ENCODE data around the gene STAM. TPM values are rescaled to one million over a fixed set of nuclear protein-coding genes. Genes with fewer than 3 reads are reported as not detected.

STAM gene
- total and polyA plus RNA-seq, 9 donors: 10.7 to 24.7 (median 20.3) TPM

GRCh38 chr10:17733620-17734019, 89.7 kb downstream of the STAM start:
- WGBS, 3 donors: 88 to 90% (median 90%) methylated on average over 6 of the region's 6 CpGs
- no peaks in the 10 kb centered on the region for H3K9me3 ChIP-seq
- no peak overlapping the region for H3K4me3 ChIP-seq
- intact Hi-C loops (cut with DNase I): loop anchor here in 2 of 4 donors (10.0 kb wide), 2 partner anchors 119 to 501 kb away; partner anchors contain the start of gene HACD1 (in 1 of the 2)
- H3K4me1 ChIP-seq (ENCODE audit: insufficient read depth): no peaks in the 10 kb centered on the region
- no peak overlapping the region for H3K27ac ChIP-seq
- no peaks in the 10 kb centered on the region for H3K36me3 ChIP-seq
- no peaks in the 10 kb centered on the region for H3K27me3 ChIP-seq
- no peak for DNase-seq
- TF ChIP-seq CTCF (IDR thresholded peaks at IDR 0.05) (no peak), POLR2A (IDR thresholded peaks at IDR 0.05) (no peak), EP300 (IDR thresholded peaks at IDR 0.05) (no peak)

DNA sequence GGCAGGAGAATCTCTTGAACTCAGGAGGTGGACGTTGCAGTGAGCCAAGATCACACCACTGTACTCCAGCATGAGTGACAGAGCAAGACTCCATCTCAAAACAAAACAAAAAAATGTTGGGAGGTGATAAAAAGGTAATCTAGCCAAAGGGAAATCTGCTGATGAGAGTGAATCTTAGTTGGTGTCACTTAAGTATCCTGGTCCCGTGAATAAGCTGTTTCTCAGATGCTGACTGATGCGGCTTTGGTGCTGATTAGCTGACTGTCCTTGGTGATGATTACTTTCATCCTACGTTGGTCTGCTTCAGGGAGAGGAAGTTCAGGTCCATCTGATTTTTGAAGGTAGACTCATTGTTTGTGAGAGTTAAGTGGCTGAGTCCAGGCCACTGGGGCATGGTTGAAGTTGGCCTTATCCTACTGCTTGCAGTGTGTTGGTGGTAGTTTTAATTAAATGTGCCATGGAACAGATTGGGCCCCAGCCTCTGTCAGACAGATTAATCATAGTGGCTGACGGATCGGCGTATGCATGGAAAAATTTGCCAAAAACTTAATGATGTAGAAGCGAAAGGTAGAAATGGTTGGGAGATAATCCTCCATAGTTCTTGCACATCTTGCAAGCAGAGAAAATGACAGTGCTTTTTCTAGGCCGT, 90.6 kb downstream of the STAM start:
- Histone ChIP-seq H3K36me3 (no peaks in the 10 kb centered on the region), H3K9me3 (no peaks in the 10 kb centered on the region), H3K27me3 (no peaks in the 10 kb centered on the region), H3K4me1 (ENCODE audit: insufficient read depth) (no peaks in the 10 kb centered on the region), H3K4me3 (no peak overlapping the region), H3K27ac (no peak overlapping the region)
- TF ChIP-seq EP300 (IDR thresholded peaks at IDR 0.05) (no peak), POLR2A (IDR thresholded peaks at IDR 0.05) (no peak), CTCF (IDR thresholded peaks at IDR 0.05) (no peak)
- 83 to 86% (median 83%) methylated on average over 9 of the region's 9 CpGs for WGBS, 3 donors
- DNase-seq: no peak
- intact Hi-C loops (cut with DNase I): loop anchor here (5.0 to 10.0 kb wide), 3 partner anchors 120 to 500 kb away; partner anchors contain the start of gene HACD1 (in 1 of the 4)

- 82 to 84% (median 83%) methylated on average over 15 of the region's 15 CpGs for WGBS, 3 donors
- intact Hi-C loops (cut with DNase I): loop anchor here (5.0 to 10.0 kb wide), 3 partner anchors 121 to 499 kb away; partner anchors contain the start of gene HACD1 (in 1 of the 4)
- TF ChIP-seq EP300 (IDR thresholded peaks at IDR 0.05) (no peak), CTCF (IDR thresholded peaks at IDR 0.05) (no peak), POLR2A (IDR thresholded peaks at IDR 0.05) (no peak)
- Histone ChIP-seq H3K27me3 (no peaks in the 10 kb centered on the region), H3K4me3 (no peak overlapping the region), H3K4me1 (ENCODE audit: insufficient read depth) (no peaks in the 10 kb centered on the region), H3K27ac (no peak overlapping the region), H3K9me3 (no peaks in the 10 kb centered on the region), H3K36me3 (no peaks in the 10 kb centered on the region)
- DNase-seq: no peak
Observed at GRCh38 chr10:17735166-17735941, 91.4 kb downstream of the STAM start.

DNA sequence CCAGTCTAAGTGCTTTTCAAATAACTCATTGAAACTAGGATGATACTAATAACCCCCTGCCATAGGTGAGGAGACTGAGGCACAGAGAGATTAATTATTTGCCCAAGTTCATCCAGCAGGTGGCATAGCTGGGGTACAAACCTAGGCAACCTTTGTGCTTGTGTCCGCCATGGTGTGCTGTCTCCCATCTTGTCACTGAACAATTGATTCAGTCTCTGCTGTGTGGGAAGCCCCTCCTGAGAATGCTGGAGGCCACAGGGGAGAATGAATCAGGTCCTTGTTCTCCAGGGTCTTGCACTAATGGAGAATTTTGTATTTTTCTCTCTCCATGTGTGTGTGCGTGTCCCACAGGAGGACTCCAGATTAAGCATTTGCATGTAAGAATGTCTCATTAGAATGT, 92.3 kb downstream of the STAM start:
- TF ChIP-seq CTCF (IDR thresholded peaks at IDR 0.05): no peak
- TF ChIP-seq EP300 (IDR thresholded peaks at IDR 0.05): no peak
- TF ChIP-seq POLR2A (IDR thresholded peaks at IDR 0.05): no peak
- 94 to 100% (median 99%) methylated on average over 2 of the region's 2 CpGs for WGBS, 3 donors
- Histone ChIP-seq H3K4me3 (no peak overlapping the region), H3K27ac (no peak overlapping the region), H3K36me3 (no peaks in the 10 kb centered on the region), H3K9me3 (no peaks in the 10 kb centered on the region), H3K4me1 (ENCODE audit: insufficient read depth) (no peaks in the 10 kb centered on the region), H3K27me3 (no peaks in the 10 kb centered on the region)
- DNase-seq: no peak
- intact Hi-C loops (cut with DNase I): loop anchor here (5.0 to 10.0 kb wide), 3 partner anchors 121 to 499 kb away; partner anchors contain the start of gene HACD1 (in 1 of the 4)

Data from ovary (tissue), 9 donors.